GM20431 (cell line): Measurements from ENCODE around the gene ZNF804B.
"Not testable (repeated sequence)": the region's sequence is repeated elsewhere in the genome, so short reads cannot be mapped to it uniquely, and the experiment has no call there.

Source experiments
- in situ Hi-C: fragments of 300-500 bp; cut with MseI, MboI; formaldehyde crosslinking; loops from one replicate; pipeline ENCODE4 v1.15.0; 2020; ENCODE audit warnings: low sequenced_read_pairs; ENCODE audit not compliant: unreplicated experiment

ZNF804B gene

GRCh38 chr7:89223900-89224395 is 464.4 kb downstream of the ZNF804B start:
- in situ Hi-C loops: no loop called here

DNA sequence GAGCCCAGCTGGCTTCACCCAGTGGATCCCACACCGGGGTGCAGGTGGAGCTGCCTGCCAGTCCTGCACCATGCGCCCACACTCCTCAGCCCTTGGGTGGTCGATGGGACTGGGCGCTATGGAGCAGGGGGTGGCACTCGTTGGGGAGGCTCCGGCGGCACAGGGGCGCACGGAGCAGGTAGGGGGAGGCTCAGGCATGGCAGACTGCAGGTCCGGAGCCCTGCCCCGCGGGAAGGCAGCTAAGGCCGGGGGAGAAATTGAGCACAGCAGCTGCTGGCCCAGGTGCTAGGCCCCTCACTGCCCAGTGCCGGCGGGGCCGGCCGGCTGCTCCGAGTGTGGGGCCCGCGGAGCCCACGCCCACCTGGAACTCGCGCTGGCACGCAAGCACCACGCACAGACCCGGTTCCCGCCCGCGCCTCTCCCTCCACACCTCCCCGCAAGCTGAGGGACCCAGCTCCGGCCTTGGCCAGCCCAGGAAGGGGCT is 469.2 kb downstream of the ZNF804B start:
- in situ Hi-C loops: not testable (repeated sequence)

DNA sequence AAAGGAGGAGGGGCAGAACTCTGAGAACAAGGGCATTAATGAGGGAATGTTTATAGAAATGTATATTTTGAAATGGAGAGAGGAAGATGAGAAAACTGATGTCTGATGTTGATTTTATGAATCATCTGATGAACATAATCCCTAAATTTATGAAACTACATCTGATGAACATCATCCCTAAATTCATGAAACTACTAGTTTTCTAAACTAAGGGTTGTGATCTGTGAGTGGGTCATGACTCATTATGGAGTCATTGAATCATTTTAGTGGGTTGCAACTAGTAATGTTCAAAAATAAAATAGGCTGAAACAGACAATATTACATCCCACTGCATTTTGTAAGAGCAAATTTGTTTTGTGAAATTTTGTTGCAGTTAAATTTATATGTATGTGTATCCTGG is 478.7 kb downstream of the ZNF804B start:
- in situ Hi-C loops: no loop called here

- in situ Hi-C loops: no loop called here
These were observed 486.7 kb downstream of the ZNF804B start for GRCh38 chr7:89246196-89246595.

DNA sequence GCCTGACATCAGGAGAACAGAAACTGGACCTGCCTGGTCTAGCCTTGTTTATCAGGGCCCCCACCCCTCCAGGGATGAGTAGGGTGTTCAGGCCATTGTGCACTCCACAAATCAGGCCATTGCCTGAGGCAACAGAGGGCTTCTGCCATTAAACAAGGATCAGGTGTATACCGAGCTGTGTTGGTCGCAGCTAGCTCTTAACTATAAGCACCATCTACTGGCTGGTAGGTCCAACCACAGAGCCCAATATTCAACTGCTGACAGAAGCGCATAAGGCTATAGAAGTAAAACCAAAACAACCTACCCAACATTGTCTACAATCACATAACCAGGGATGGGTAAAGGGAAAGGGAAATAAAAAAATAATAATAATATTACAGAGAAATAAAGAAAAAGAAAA is 487.7 kb downstream of the ZNF804B start:
- in situ Hi-C loops: no loop called here

- in situ Hi-C loops: no loop called here
These were observed 499.6 kb downstream of the ZNF804B start for GRCh38 chr7:89259085-89259484.

DNA sequence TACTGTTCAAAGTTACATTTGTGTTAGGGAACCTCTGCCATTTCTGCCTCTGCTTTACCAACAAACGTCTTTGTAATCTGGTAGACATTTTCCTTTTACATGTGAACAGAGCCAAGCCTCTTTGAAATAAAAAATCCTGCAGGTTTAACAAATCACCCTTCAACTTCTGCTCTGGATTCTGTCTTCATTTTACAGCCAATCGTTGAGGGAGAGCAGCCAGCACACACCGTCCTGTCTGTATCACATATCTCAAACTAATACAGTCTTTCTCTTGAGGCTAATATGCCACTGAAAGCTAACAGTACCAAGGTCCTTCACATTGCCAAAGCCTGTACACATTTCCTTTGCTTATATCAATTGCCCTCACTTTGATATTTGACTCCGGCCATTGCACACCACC is 504.6 kb downstream of the ZNF804B start:
- in situ Hi-C loops: no loop called here

DNA sequence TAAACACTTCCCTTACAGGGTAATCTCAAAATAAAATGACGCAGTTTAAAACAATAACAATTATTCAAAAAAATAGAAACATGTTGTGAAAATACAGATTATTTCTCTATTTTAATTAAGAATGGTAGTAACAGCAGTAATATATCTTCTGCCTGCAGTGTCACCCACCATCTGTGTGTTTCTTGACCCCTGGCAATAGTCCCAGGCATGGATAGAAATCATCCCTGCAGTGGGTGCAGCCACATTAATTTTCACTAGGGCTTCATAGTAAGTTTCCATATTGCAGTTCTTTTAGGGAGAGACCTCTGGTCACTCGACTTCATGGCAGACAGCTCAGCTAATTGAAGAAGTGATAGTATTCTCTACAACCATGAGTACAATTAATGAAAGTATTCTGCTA is 506.1 kb downstream of the ZNF804B start:
- in situ Hi-C loops: no loop called here

DNA sequence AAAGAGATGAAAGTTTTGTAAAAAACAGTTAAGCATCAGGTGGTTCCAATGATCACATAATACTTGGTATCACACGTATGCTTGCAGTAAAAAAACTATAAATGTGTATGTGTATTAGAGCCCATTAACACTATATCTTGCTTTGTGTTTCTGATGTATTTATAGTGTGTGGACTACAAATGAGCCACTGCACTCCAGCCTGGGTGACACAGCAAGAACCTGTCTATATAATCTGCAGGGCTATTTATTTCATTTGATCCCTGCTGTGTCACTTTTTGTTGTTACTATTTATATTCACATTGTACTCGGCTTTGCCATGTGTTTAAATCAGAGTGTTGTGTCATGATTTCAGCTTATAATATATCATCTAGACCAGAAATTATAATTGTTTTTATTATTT is 523.8 kb downstream of the ZNF804B start:
- in situ Hi-C loops: no loop called here

GRCh38 chr7:89308535-89308934 is 549.0 kb downstream of the ZNF804B start:
- in situ Hi-C loops: no loop called here

DNA sequence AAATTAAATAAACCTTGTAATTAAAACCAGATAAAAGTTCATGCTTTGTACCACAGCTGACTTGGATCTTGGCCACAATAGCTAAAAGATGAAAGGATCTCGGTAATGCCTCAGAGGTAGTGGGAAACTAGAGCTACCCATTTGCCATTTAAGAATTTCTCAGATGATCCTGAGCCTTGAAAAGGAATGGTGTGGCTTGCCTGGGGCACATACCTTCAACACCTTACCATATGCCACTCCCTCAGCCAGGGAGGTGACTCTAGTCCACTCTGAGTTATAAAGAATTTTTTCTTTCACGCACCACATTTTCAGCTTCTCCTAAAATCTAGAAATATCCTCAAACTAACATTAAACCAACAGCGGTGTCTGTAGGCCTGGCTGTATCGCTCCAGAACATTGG is 552.4 kb downstream of the ZNF804B start:
- in situ Hi-C loops: no loop called here

GRCh38 chr7:89312551-89312950 is 553.1 kb downstream of the ZNF804B start:
- in situ Hi-C loops: no loop called here

DNA sequence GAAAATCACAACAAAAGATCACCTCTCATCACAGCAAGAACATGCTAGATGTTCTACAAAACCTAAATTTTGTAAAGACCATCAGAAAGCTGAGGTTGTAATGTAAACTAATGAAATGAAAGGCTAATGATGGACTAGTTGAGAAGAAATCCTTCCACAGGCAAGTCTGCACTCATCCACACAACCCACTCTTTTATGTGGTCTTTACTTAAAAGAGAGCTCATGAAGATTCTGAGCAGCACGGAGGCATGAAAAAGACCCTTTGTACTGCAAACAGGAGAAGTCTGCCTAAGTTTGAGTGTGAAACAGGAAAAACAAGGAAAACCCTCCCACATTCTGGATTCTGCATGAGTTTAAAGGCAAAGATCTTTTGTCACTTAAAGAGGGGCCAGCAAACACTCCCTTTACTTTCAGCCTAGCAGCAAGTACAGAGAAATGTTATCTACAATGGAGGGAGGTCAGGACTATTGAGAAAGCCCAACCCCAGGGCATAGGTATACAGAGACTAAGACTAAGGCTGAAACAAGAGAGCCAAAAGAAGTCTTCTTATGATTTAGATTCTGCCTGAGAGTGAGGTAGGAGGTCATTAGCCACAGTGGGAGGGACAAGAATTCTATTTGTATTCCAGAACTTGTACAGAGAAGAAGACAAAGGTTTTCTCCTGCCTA is 557.2 kb downstream of the ZNF804B start:
- in situ Hi-C loops: no loop called here

GRCh38 chr7:89332026-89332425 is 572.5 kb downstream of the ZNF804B start:
- in situ Hi-C loops: no loop called here

GRCh38 chr7:89334797-89335196 is 575.3 kb downstream of the ZNF804B start:
- in situ Hi-C loops: no loop called here

DNA sequence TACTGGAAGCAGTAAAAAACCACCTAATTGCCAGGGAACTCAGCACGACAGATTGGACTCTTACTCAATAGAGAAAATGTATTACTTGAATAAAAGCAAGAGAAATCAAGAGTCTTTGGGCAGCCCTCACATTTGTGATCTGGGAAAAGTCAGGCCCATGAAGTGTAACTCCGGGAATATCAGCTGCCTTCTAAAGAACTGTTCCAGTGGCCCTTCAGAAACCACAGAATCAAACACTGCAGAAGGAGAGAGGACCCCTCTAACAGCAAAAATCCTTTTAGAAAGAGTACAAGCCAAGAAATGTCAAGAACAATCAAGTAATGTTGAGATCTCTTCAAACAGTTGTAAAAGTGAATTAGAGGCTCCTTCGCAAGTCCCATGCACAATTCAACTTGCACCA is 576.0 kb downstream of the ZNF804B start:
- in situ Hi-C loops: no loop called here

DNA sequence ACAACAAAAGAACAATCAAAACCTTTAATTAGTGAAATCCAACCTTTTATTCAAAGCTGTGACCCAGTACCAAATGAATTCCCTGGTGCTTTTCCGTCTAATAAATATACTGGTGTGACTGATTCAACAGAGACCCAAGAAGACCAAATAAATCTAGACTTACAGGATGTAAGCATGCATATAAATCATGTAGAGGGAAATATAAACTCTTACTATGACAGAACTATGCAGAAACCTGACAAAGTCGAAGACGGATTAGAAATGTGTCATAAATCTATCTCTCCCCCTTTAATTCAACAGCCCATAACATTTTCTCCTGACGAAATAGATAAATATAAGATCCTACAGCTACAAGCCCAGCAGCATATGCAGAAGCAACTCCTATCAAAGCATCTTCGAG is 576.6 kb downstream of the ZNF804B start:
- in situ Hi-C loops: no loop called here

GRCh38 chr7:89339748-89340147 is 580.2 kb downstream of the ZNF804B start:
- in situ Hi-C loops: no loop called here

DNA sequence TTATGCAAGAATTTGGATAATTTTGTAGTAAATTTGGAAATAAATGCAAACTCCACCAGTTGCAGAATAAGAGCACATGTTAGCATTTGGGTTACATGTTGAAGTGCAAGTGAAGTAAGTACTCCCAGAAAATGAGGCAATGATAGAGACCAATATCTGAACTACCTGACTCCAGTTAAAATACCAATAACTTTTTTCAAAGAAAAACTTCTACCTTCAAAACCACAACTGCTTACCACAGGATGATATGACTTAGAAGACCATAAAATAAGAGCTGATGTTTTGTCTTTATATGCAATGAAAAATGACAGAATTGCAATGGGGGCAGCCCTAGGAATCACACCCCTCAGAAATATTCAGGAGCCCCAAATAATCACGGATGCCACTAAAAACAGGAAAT is 597.6 kb downstream of the ZNF804B start:
- in situ Hi-C loops: no loop called here

DNA sequence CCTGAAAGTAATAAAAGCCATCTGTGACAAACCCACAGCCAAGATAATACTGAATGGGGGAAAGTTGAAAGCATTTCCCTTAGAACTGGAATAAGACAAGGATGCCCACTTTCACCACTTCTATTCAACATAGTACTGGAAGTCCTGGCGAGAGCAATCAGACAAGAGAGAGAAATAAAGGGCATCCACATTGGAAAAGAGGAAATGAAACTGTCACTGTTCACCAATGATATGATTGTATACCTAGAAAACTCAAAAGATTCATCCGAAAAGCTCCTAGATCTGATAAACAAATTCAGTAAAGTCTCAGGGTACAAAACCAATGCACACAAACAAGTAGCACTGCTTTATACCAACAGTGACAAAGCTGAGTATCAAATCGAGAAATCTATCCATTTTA is 617.7 kb downstream of the ZNF804B start:
- in situ Hi-C loops: no loop called here

DNA sequence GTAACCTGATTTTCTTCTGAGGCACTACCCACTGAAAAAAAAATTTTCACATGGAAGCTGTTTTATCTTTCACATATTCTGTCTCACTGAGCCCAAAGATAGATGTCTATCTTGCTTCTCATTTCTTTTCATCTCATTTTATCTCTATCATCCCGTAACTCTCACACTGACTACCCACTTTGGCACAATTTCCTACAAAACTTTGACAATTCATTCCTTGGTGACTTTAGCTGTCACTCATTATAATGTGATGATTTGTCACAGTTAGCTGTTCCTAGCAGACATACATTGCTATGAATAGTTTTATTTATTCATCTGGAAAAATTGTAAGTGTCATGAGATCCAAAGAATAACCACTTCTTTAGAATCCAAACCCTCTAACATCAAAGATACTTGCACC is 625.9 kb downstream of the ZNF804B start:
- in situ Hi-C loops: no loop called here
